HEK293 (cell line): ENCODE results near the gene S100P.

Experiments
- CTCF ChIA-PET: fragments of 350-600 bp; formaldehyde crosslinking; extraction: SDS; loops from one replicate; lab custom pipeline; 2021; ENCODE audit warnings: antibody characterized with exemption; lab: Yijun Ruan, JAX
- POLR2A ChIA-PET: fragments of 300-600 bp; formaldehyde crosslinking; extraction: SDS; loops from one replicate; lab custom pipeline; 2020; ENCODE audit warnings: antibody characterized with exemption, inconsistent platforms; lab: Yijun Ruan, JAX
- H3K27ac ChIP-seq: fragments of 200-500 bp; sonication (Bioruptor generic); 2 replicates; pipeline ENCODE4 v1.5.1; 2014; ENCODE audit warnings: low read depth, low read length, control low read depth, inconsistent platforms; ENCODE audit errors: extremely low read depth
- H3K36me3 ChIP-seq, 2 experiments: fragments of 200-500 bp in 1 of 2; sonication (Bioruptor generic) in 1 of 2; 1 replicate in 1 of 2; 2 replicates in 1 of 2; pipeline ENCODE4 v1.5.1; 2014 to 2017; ENCODE audit warnings: inconsistent platforms in 2 of 2, low read length in 2 of 2; ENCODE audit not compliant: control insufficient read depth in 2 of 2, insufficient read depth in 1 of 2
- H3K4me1 ChIP-seq: fragments of 200-500 bp; sonication (Bioruptor generic); 2 replicates; pipeline ENCODE4 v1.5.1; 2014; ENCODE audit warnings: mild to moderate bottlenecking, low read length, inconsistent platforms; ENCODE audit not compliant: control insufficient read depth, insufficient read depth
- H3K4me3 ChIP-seq: 2 replicates; pipeline ENCODE4 v1.5.1; 2011; ENCODE audit warnings: low read depth, mild to moderate bottlenecking, control low read depth, low read length, moderate library complexity
- H3K9me3 ChIP-seq: fragments of 200-500 bp; sonication (Bioruptor generic); 2 replicates; pipeline ENCODE4 v1.5.1; 2014; ENCODE audit warnings: low read depth, low read length, inconsistent platforms; ENCODE audit not compliant: control insufficient read depth, insufficient read depth
- MYNN ChIP-seq: fragments of 450-650 bp; formaldehyde crosslinking; IDR thresholded peaks from 2 replicates; pipeline ENCODE4 v1.5.1; 2016; ENCODE audit warnings: missing biosample characterization, missing genetic modification characterization, borderline replicate concordance
- PBX3 ChIP-seq: sonication (generic); formaldehyde crosslinking; IDR thresholded peaks from 2 replicates; pipeline ENCODE4 v1.8.1; 2022; ENCODE audit warnings: mild to moderate bottlenecking, moderate library complexity, missing genetic modification reagents
- PRDM1 ChIP-seq: fragments of 450-650 bp; formaldehyde crosslinking; IDR thresholded peaks from 2 replicates; pipeline ENCODE4; 2016; ENCODE audit warnings: missing biosample characterization, missing genetic modification characterization
- ZBTB10 ChIP-seq: fragments of 450-650 bp; formaldehyde crosslinking; IDR thresholded peaks from 2 replicates; pipeline ENCODE4 v1.5.1; 2016; ENCODE audit warnings: missing biosample characterization, missing genetic modification characterization
- ZBTB17 ChIP-seq: fragments of 450-650 bp; formaldehyde crosslinking; IDR thresholded peaks from 2 replicates; pipeline ENCODE4 v1.5.1; 2016; ENCODE audit warnings: missing biosample characterization, missing genetic modification characterization
- ZBTB44 ChIP-seq: fragments of 450-650 bp; IDR thresholded peaks from 2 replicates; pipeline ENCODE4 v1.5.1; 2018; ENCODE audit warnings: missing biosample characterization, mild to moderate bottlenecking, missing genetic modification characterization
- ZBTB48 ChIP-seq: fragments of 450-650 bp; formaldehyde crosslinking; IDR thresholded peaks from 2 replicates; pipeline ENCODE4 v1.5.1; 2016; ENCODE audit warnings: missing biosample characterization, missing genetic modification characterization
- ZNF274 ChIP-seq, 2 experiments: fragments of 200-500 bp in 1 of 2; fragments of 450-650 bp in 1 of 2; sonication (Bioruptor generic) in 1 of 2; formaldehyde crosslinking in 1 of 2; IDR thresholded peaks; 2 replicates each; pipeline versions ENCODE4 v1.5.1 to v1.6.1; 2014 to 2016; ENCODE audit warnings: borderline replicate concordance in 1 of 2, inconsistent platforms in 1 of 2, low read length in 1 of 2, missing biosample characterization in 1 of 2, missing genetic modification characterization in 1 of 2
- ZNF335 ChIP-seq: fragments of 450-650 bp; formaldehyde crosslinking; conservative IDR thresholded peaks from 2 replicates; pipeline ENCODE4 v1.5.1; 2016; ENCODE audit warnings: missing biosample characterization, missing genetic modification characterization
- ZNF544 ChIP-seq: fragments of 450-650 bp; formaldehyde crosslinking; IDR thresholded peaks from 2 replicates; pipeline ENCODE4 v1.5.0; 2017; ENCODE audit warnings: missing biosample characterization, missing genetic modification characterization
- ZNF561 ChIP-seq: fragments of 450-650 bp; IDR thresholded peaks from 2 replicates; pipeline ENCODE4 v1.5.1; 2018; ENCODE audit warnings: missing biosample characterization, missing genetic modification characterization, borderline replicate concordance
- ZNF660 ChIP-seq: fragments of 450-650 bp; IDR thresholded peaks from 2 replicates; pipeline ENCODE4 v1.5.1; 2018; ENCODE audit warnings: missing biosample characterization, mild to moderate bottlenecking, missing genetic modification characterization
- ZNF677 ChIP-seq: fragments of 450-650 bp; IDR thresholded peaks from 2 replicates; pipeline ENCODE4 v1.5.0; 2018; ENCODE audit warnings: missing biosample characterization, mild to moderate bottlenecking, missing genetic modification characterization, moderate library complexity
- ZNF76 ChIP-seq: fragments of 450-650 bp; formaldehyde crosslinking; IDR thresholded peaks from 2 replicates; pipeline ENCODE4; 2016; ENCODE audit warnings: low read depth, missing biosample characterization, missing genetic modification characterization, borderline replicate concordance

The S100P gene

GRCh38 chr4:6709230-6710114, 15.8 kb downstream of the S100P start, which contains the start of gene MRFAP1L1 (continued):
- TF ChIP-seq ZBTB17 (peak; percentile 76), ZBTB48 (no peak), PBX3 (CRISPR knock-in tag) (no peak), PRDM1 (tag by site-specific recombination) (no peak), ZNF561 (tag by site-specific recombination) (0 out of 2 replicates have a peak, but pooled peaks have one; percentile 27)
- TF ChIP-seq, all 188 proteins: peak for 17

- Histone ChIP-seq H3K4me1 (no peaks in the 10 kb centered on the region), H3K4me3 (peak overlapping the region; percentile 16), H3K27ac (no peak overlapping the region), H3K9me3 (no peaks in the 10 kb centered on the region), H3K36me3 (peaks cover 0 to 23% of the 10 kb centered on the region in 2 experiments; a peak in 1 of 3 replicates)
- CTCF ChIA-PET, result interaction anchor here (0.6 kb wide), 1 partner anchor 252 kb away, joined by 3 read pairs; no protein-coding TSS in a partner anchor
- POLR2A ChIA-PET, result interaction anchor here (1.0 to 1.7 kb wide), 4 partner anchors 35 to 73 kb away, joined by 3 to 8 read pairs (median 5); a partner anchor contains a TSS
- TF ChIP-seq ZNF544 (tag by site-specific recombination) (no peak), ZNF335 (tag by site-specific recombination) (peak; percentile 10; the same call in 1 of the 2 replicates)
Observed at GRCh38 chr4:6710282-6710681, 16.6 kb downstream of the S100P start.

- TF ChIP-seq ZNF677 (no peak), ZNF76 (tag by site-specific recombination) (no peak), ZNF274 (IDR thresholded peaks at IDR 0.05; ENCODE audit: low read length) (no peak), ZNF274 (tag by site-specific recombination; IDR thresholded peaks at IDR 0.05; ENCODE audit: borderline replicate concordance) (peak; percentile 86; the same call in 1 of the 2 replicates), ZBTB10 (no peak), MYNN (tag by site-specific recombination) (no peak), ZBTB44 (tag by site-specific recombination) (no peak), ZNF660 (tag by site-specific recombination) (no peak)
- POLR2A ChIA-PET, result no interaction called here
Observed at GRCh38 chr4:6710996-6711395, 17.3 kb downstream of the S100P start.

More at GRCh38 chr4:6710996-6711395, 17.3 kb downstream of the S100P start:
- Histone ChIP-seq H3K4me3 (no peak overlapping the region), H3K9me3 (no peaks in the 10 kb centered on the region), H3K27ac (no peak overlapping the region), H3K36me3 (peaks cover 0 to 22% of the 10 kb centered on the region in 2 experiments; a peak in 1 of 3 replicates), H3K4me1 (no peaks in the 10 kb centered on the region)
- CTCF ChIA-PET, result no interaction called here
